Activated CD4-positive, CD25-positive, alpha-beta regulatory T cell (primary cell): ENCODE measurements around the gene SYNPO2.
"Not testable (repeated sequence)": the region's sequence is repeated elsewhere in the genome, so short reads cannot be mapped to it uniquely, and the experiment has no call there.

Experiments used
- DNase-seq, 4 experiments: peaks; one replicate each; lab custom pipeline; 2025; lab: John Stamatoyannopoulos, UW

Gene SYNPO2

DNA sequence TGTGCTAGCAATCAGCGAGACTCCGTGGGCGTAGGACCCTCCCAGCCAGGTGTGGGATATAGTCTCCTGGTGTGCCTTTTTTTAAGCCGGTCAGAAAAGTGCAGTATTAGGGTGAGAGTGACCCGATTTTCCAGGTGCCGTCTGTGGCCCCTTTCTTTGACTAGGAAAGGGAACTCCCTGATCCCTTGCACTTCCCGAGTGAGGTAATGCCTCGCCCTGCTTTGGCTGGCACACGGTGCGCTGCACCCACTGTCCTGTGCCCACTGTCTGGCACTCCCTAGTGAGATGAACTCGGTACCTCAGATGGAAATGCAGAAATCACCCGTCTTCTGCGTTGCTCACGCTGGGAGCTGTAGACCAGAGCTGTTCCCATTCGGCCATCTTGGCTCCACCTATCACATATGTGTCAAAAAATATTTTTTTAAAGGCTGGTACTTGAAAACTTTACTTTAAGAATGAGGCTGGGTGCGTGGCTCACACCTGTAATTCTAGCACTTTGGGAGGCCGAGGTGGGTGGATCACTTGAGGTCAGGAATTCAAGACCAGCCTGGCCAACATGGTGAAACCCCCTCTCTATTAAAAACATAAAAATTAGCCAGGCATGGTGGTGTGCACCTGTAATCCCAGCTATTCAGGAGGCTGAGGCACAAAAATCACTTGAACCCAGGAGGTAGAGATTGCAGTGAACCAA is 179.2 kb downstream of the SYNPO2 start:
- not testable (repeated sequence) for DNase-seq

- no peak for DNase-seq
Measured at GRCh38 chr4:119068529-119068962, 179.9 kb downstream of the SYNPO2 start.

GRCh38 chr4:119070301-119070700 is 181.6 kb downstream of the SYNPO2 start:
- no peak for DNase-seq

DNA sequence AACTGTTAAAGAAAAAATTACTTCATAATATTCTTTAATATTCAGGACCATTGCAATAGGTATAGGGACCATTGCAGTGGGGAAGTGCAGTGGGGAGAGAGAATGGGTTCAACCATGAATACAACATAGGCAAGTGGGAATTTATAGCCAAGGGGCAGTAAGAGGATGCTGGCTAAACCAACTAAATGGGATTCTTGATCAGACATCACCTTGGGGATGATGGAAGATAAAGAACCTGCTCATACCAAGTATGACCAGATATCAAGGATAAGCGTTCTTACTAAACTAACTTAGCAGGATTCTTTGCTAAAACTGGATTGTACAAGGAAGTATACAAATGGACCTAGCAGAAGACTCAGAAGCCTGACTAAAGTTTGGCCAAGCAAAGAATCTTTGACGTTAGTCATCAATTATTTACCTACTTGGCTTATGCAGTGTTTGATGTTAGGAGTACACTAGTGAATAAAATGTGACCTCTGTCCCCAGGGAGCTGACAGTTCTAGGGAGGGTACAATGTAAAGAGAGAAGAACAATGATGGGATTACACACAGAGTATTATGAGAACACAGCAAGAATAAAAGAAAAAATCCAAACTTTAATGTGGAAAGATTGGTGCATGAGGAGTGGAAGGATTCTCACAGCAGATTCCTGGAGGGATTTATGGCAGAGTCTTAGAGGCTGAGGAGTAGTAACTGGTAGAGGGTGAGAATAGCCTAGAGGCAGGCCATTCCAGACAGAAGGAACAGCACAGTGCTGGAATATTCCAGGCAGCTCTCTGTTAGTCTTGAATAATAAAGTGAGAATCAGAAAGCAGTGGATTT is 192.3 kb downstream of the SYNPO2 start:
- no peak for DNase-seq

DNA sequence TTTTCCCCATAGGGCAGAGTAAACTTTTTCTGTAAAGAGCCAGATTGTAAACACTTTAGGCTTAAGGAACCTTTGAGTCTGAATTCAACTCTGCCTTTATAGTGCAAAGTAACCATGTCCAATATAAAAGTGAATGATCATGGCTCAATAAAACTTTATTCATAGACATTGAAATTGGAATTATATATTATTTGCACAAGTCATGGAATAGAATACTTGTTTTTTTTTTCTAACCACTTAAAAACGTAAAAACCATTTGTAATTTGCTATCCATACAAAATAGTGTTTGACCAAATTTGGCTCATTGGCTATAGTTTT is 192.8 kb downstream of the SYNPO2 start:
- no peak for DNase-seq

- DNase-seq, result no peak
Measured at GRCh38 chr4:119081943-119082342, 193.3 kb downstream of the SYNPO2 start.

DNA sequence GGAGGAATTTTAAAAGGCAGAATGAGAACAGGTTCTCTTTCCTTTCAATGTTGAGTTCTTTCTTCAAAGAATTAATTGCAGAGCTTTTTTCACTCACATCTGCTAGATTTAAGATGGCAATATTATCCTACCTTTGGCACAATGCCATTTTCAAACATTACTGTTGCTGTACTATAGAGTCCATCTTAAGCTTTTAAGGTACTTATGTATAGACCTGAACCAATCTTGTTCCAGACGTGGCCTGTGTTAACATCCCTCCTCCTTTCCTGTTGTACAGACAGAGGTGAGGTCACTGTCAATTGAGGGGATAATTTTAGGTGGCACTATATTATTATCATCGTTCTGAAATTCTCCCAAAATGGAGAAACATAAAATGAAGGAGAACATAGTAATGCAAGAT is 194.0 kb downstream of the SYNPO2 start:
- no peak for DNase-seq

DNA sequence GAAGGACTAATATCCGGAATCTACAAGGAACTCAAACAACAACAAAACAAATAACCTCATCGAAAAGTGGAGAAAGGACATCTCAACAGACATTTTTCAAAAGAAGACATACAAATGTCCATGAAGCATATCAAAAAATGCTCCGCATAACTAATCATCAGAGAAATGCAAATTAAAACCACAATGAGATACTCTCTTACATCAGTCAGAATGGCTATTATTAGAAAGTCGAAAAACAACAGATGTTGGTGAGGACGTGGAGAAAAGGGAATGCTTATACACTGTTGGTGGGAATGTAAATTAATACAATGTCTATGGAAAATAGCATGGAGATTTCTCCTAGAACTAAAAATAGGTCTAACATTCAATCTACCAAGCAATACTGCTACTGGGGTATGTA is 195.9 kb downstream of the SYNPO2 start:
- DNase-seq, result no peak

DNA sequence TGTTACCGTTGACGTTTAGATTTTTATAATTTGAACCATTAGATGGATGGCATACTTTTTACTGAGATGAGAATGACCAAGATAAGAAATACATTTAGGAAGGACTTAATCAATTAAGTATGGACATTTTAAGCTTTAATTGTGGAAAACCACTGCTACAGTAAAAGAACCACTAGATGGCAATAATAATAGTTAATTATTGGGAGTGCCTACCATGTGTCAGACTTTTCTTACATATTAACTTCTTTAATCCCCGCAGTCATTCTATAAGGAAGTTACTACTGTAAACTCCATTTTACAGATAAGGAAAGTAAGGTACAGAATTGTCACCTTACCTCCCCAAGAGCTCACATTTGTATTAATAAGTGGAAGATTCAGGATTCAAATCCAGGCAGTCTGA is 198.5 kb downstream of the SYNPO2 start:
- no peak for DNase-seq

- DNase-seq, result no peak
Measured at GRCh38 chr4:119087656-119088055, 199.0 kb downstream of the SYNPO2 start.

DNA sequence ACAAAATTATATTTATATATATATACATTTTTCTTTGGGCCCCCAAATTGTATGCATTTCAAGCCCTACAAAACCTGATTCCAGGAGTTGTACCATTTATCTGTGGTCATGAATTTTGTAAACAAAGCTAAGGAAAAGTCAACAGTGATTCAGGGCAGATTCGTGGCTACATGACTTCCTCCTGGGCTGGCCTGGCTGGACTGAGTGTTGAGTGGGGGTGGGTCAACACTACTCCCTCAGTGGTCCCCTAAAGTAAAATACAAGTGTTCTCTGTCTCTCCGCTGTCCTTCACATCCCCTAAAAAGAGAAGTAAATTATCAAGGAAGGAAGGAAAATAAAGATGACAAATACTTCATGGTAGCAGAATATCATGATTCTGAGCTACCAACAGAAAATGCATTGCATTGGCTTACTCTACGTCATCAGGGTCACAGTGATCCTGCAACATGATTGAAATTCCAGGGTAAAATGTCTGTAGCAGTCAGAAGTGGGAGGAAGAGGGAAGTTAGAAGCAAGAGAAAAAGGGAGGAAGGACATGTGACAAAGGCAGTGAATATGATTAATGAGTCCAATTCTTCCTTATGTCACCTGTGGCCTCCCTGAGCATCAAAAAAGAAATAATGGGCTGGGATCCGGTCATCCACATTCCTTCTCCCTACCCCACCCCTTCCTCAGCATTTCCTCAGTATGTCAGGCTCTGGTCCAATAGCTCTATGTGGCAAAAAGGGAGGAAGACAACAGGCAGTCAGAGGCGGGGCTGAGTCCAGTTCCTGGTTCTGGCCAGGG is 204.6 kb downstream of the SYNPO2 start:
- DNase-seq, result no peak

GRCh38 chr4:119097282-119097900 is 208.7 kb downstream of the SYNPO2 start:
- no peak for DNase-seq

DNA sequence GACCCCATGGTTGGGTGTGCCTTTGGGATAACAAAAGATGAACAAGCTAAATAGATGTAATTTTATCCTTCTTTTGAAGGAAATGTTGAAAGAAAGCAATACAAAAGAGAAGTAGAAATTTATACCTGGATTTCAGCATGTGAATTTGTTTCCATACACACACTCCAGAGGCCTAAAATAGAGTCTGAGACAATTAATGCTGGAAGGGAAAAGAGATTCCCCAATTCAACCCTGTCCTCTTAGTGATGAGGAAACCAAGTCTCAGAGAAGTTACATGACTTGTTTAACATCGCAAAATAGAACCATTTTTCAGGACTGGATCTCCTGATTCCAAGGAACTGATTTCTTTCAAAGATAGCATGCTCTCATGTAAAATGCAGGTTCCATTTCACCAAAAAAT is 209.7 kb downstream of the SYNPO2 start:
- DNase-seq, result no peak

GRCh38 chr4:119099227-119099810 is 210.7 kb downstream of the SYNPO2 start:
- DNase-seq, result no peak

DNA sequence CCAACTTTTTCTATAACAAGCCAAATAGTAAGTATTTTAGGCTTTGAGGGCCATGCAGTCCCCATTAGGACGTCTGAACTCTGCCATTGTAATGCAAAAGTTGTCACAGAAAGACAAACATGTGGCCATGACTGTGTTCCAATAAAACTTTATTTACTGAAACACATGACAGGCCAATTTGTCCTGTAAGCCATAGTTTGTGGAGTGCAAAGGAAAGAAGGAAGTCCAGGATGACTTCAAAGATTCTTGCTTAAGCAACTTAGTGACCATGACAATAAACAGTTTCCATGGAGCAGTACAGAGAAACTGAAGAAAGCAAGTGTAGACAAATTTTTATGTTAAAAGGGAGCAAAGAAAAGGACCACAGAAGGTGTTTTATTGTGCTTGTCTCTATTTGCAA is 212.0 kb downstream of the SYNPO2 start:
- DNase-seq, result no peak

DNA sequence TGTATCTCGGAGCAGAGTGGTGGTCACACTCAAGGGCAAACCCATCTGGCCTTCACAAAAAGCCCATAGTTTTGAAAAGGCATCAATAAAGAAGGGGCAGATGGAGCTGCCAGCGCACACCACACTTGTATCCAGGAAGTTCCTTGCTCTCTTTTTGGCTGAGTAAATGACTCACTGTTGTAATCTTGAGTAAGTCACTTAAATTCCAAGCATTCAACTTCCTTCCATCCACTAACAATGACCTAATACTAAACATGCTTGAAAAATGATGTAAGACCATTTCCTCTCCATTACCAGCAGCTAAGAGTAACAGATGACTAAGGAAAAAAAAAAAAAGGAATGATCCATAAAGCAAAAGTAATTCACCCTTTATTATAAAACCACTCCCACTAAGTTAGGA is 214.6 kb downstream of the SYNPO2 start:
- DNase-seq, result no peak

DNA sequence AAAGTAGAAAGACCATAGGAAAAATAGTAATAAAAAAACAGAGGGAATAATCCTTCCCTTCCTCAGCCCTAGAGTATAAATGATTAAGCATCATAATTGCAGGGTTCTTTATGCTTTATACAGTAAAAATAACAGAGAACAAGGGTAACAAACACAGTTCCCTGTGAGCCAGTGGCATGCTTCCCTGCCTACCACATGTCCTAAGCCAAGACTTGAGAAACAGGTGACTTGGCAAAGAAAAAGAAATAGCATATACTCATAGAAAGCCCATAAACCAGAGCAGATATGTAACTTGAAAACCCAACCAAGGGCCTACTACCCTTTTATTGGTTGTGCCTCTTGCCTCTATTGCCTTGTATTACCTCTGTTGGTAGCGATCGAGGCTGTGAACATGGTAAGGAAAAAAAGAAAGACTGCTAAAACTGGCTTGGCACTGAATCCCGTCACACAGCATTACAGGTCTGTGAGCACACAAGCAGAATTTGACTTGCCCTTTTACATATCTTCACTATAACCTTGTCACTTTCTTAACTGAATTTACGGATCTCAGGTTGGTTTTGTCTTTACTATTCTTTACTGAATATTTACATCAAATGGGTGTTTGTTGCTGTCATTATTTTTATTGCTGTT is 216.1 kb downstream of the SYNPO2 start:
- DNase-seq, result no peak

DNA sequence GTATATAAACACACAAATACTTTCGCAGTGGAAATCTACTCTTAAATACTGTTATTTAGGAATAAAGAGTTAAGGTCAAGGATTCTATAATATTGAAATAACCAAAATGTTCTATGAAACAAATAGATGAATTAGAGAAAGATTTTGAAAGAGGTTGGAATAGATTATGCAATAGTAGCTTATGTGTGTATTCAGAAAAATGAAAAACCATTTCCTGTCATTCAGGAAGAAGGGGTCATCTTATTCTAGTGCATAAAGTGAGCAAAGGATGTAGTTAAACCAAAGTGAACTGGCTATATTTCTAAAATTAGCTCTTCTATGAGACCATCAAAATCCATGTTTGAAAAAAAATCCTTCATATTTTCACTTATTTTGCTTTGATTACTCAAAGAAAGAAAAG is 217.0 kb downstream of the SYNPO2 start:
- DNase-seq, result no peak

DNA sequence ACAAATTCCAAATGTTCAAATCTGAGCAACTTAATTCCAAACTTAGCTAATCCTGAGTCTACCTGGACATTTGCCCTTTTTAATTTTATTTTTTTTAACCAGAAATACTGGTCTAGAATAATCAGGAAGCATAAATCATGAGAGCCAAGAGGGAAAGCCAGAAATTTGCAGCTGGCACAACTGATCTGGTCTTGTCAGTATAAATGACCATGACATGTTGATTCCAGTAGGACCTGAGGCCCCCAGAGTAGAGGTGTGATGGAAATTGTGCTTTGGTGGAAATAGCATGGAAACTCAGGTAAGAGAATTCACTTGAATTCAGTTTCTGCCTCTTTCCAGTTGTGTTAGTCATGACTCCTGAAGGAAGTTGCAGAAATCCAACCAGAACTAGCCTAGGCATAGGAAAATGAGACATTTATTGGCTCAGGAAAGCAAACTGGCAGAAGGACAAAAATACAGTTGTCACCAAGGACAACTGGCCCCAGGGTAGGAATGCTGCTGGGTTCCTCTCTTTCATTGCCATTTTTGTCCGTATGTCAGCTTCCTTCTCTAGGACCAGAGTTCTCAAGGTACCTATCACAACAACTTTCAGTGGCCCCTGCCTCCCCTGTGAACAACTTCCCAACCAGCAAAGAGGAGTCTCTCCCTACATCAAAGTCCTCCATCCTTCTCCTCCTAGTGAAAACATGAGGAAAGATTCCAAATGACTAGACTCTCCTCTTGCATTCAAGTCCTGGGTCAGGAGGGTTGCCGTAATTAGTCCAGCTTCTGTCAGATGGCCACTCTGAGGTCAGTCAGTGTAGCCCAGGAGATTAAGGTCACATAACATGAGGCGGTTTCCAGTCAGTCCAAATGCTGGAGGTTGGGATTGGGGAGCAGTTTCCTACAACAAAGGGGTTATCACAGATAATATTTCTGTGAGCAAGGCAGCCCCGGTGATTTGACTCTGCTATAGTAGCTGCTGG is 217.7 kb downstream of the SYNPO2 start:
- DNase-seq, result no peak

GRCh38 chr4:119110121-119110520 is 221.5 kb downstream of the SYNPO2 start:
- no peak for DNase-seq
